ENCODE data around the gene TMEM214. TPM values are rescaled to one million over a fixed set of nuclear protein-coding genes. Genes with fewer than 3 reads are reported as not detected.

TMEM214 gene
- total and polyA plus RNA-seq, 2 experiments from 2014 or later = 50.4 to 75.9 TPM

GRCh38 chr2:27071990-27072830 is 39.4 kb downstream of the TMEM214 start:
- peak overlapping the region; percentile 50 for H3K4me3 ChIP-seq
- 4% methylated on average over 30 of the region's 34 CpGs for WGBS (ENCODE audit: low lambda C conversion rate, missing lambda C conversion rate)
- peak overlapping the region; percentile 53 for H2AFZ ChIP-seq
- H4K20me1 ChIP-seq (ENCODE audit: insufficient read depth, poor library complexity, severe bottlenecking) = peaks cover 14% of the 10 kb centered on the region
- no peaks in the 10 kb centered on the region for H3K9me3 ChIP-seq (ENCODE audit: low read depth)
- no peaks in the 10 kb centered on the region for H3K27me3 ChIP-seq
- H3K27ac ChIP-seq = peak overlapping the region; percentile 98
- H3K36me3 ChIP-seq (replicated peaks; ENCODE audit: insufficient read depth, low read depth) = no peaks in the 10 kb centered on the region
- H3K4me1 ChIP-seq (ENCODE audit: insufficient read depth) = peaks cover 23% of the 10 kb centered on the region
- peak overlapping the region; percentile 90 for H3K4me2 ChIP-seq
- TF ChIP-seq EZH2phosphoT487 (IDR thresholded peaks at IDR 0.05; ENCODE audit: low read depth, severe bottlenecking, unreplicated experiment) = no peak
- no peak for TF ChIP-seq CTCF (IDR thresholded peaks at IDR 0.05; ENCODE audit: poor library complexity)
- TF ChIP-seq EZH2 (IDR thresholded peaks at IDR 0.05; ENCODE audit: borderline replicate concordance) = no peak
- H3K79me2 ChIP-seq = peaks cover 35% of the 10 kb centered on the region
- peak; percentile 84 for DNase-seq (ENCODE audit: low spot score)
- no peaks in the 10 kb centered on the region for H3K9me2 ChIP-seq (replicated peaks; ENCODE audit: insufficient read depth)

- H4K20me1 ChIP-seq (ENCODE audit: insufficient read depth, poor library complexity, severe bottlenecking) = peaks cover 14% of the 10 kb centered on the region
- H2AFZ ChIP-seq = no peak overlapping the region
- WGBS (ENCODE audit: low lambda C conversion rate, missing lambda C conversion rate) = 46% methylated on average over 5 of the region's 5 CpGs
- H3K4me2 ChIP-seq = peak overlapping the region; percentile 90
- TF ChIP-seq EZH2phosphoT487 (IDR thresholded peaks at IDR 0.05; ENCODE audit: low read depth, severe bottlenecking, unreplicated experiment) (no peak), EZH2 (IDR thresholded peaks at IDR 0.05; ENCODE audit: borderline replicate concordance) (no peak), CTCF (IDR thresholded peaks at IDR 0.05; ENCODE audit: poor library complexity) (no peak)
- DNase-seq (ENCODE audit: low spot score) = no peak
- no peaks in the 10 kb centered on the region for H3K36me3 ChIP-seq (replicated peaks; ENCODE audit: insufficient read depth, low read depth)
- no peaks in the 10 kb centered on the region for H3K27me3 ChIP-seq
- H3K4me1 ChIP-seq (ENCODE audit: insufficient read depth) = peaks cover 26% of the 10 kb centered on the region
- H3K79me2 ChIP-seq = peaks cover 33% of the 10 kb centered on the region
- H3K9me3 ChIP-seq (ENCODE audit: low read depth) = no peaks in the 10 kb centered on the region
- no peaks in the 10 kb centered on the region for H3K9me2 ChIP-seq (replicated peaks; ENCODE audit: insufficient read depth)
- peak overlapping the region; percentile 98 for H3K27ac ChIP-seq
- H3K4me3 ChIP-seq = no peak overlapping the region
Observed at GRCh38 chr2:27072920-27073319, 40.2 kb downstream of the TMEM214 start.

- TF ChIP-seq EZH2 (IDR thresholded peaks at IDR 0.05; ENCODE audit: borderline replicate concordance) = no peak
- H3K27me3 ChIP-seq = no peaks in the 10 kb centered on the region
- H3K36me3 ChIP-seq (replicated peaks; ENCODE audit: insufficient read depth, low read depth) = no peaks in the 10 kb centered on the region
- H3K79me2 ChIP-seq = peaks cover 29% of the 10 kb centered on the region
- H3K4me2 ChIP-seq = no peak overlapping the region
- no peaks in the 10 kb centered on the region for H3K9me2 ChIP-seq (replicated peaks; ENCODE audit: insufficient read depth)
- peaks cover 12% of the 10 kb centered on the region for H4K20me1 ChIP-seq (ENCODE audit: insufficient read depth, poor library complexity, severe bottlenecking)
- no peak overlapping the region for H3K4me3 ChIP-seq
- peak overlapping the region; percentile 98 for H3K27ac ChIP-seq
- H3K4me1 ChIP-seq (ENCODE audit: insufficient read depth) = peaks cover 29% of the 10 kb centered on the region
- 51% methylated on average over 2 of the region's 2 CpGs for WGBS (ENCODE audit: low lambda C conversion rate, missing lambda C conversion rate)
- H3K9me3 ChIP-seq (ENCODE audit: low read depth) = no peaks in the 10 kb centered on the region
- no peak overlapping the region for H2AFZ ChIP-seq
- no peak for DNase-seq (ENCODE audit: low spot score)
Observed at GRCh38 chr2:27073782-27074181, 41.0 kb downstream of the TMEM214 start.
